Measurements from ENCODE around the gene USP6.
"Not testable (repeated sequence)": the region's sequence is repeated elsewhere in the genome, so short reads cannot be mapped to it uniquely, and the experiment has no call there.

USP6 gene

GRCh38 chr17:5115673-5116651 is at the start of gene USP6:
TSS of gene USP6 (plus strand) at chr17:5116032. CDS start at chr17:5130368, 14,336 bp downstream.
- in situ Hi-C loops (cut with HindIII; ENCODE audit: low pct_ligation_motif_present, low sequenced_read_pairs): no loop called here
- Histone ChIP-seq H3K4me3 (ENCODE audit: low read depth, low read length) (no peak within 1 kb of the TSS), H3K27ac (no peak within 1 kb of the TSS), H3K27me3 (replicated peaks) (peaks cover 13% of the 10 kb centered on the region), H3K36me3 (replicated peaks) (no peaks in the 10 kb centered on the region)
- no peak for TF ChIP-seq CTCF (IDR thresholded peaks at IDR 0.05; ENCODE audit: low read depth, low read length, missing control alignments)
- no peak for DNase-seq

GRCh38 chr17:5068236-5068635 is 47.6 kb upstream of the USP6 start:
- H3K4me3 ChIP-seq (ENCODE audit: low read depth, low read length): no peak overlapping the region
- in situ Hi-C loops (cut with HindIII; ENCODE audit: low pct_ligation_motif_present, low sequenced_read_pairs): no loop called here
- no peak for TF ChIP-seq CTCF (IDR thresholded peaks at IDR 0.05; ENCODE audit: low read depth, low read length, missing control alignments)
- H3K27ac ChIP-seq: no peak overlapping the region
- no peak for DNase-seq
- H3K27me3 ChIP-seq (replicated peaks): no peaks in the 10 kb centered on the region
- no peaks in the 10 kb centered on the region for H3K36me3 ChIP-seq (replicated peaks)

GRCh38 chr17:5069724-5070123 is 46.1 kb upstream of the USP6 start:
- no peak overlapping the region for H3K27ac ChIP-seq
- in situ Hi-C loops (cut with HindIII; ENCODE audit: low pct_ligation_motif_present, low sequenced_read_pairs): no loop called here
- no peak overlapping the region for H3K4me3 ChIP-seq (ENCODE audit: low read depth, low read length)
- no peaks in the 10 kb centered on the region for H3K27me3 ChIP-seq (replicated peaks)
- no peaks in the 10 kb centered on the region for H3K36me3 ChIP-seq (replicated peaks)
- no peak for DNase-seq
- no peak for TF ChIP-seq CTCF (IDR thresholded peaks at IDR 0.05; ENCODE audit: low read depth, low read length, missing control alignments)

GRCh38 chr17:5075472-5075871 is 40.4 kb upstream of the USP6 start:
- H3K27ac ChIP-seq; H3K4me3 ChIP-seq (ENCODE audit: low read depth, low read length); DNase-seq; H3K36me3 ChIP-seq (replicated peaks); in situ Hi-C loops (cut with HindIII; ENCODE audit: low pct_ligation_motif_present, low sequenced_read_pairs); H3K27me3 ChIP-seq (replicated peaks): not testable (repeated sequence)

- in situ Hi-C loops (cut with HindIII; ENCODE audit: low pct_ligation_motif_present, low sequenced_read_pairs); H3K27ac ChIP-seq; H3K27me3 ChIP-seq (replicated peaks); DNase-seq; H3K4me3 ChIP-seq (ENCODE audit: low read depth, low read length); H3K36me3 ChIP-seq (replicated peaks): not testable (repeated sequence)
Measured at GRCh38 chr17:5077275-5077674, 38.6 kb upstream of the USP6 start.

- in situ Hi-C loops (cut with HindIII; ENCODE audit: low pct_ligation_motif_present, low sequenced_read_pairs): no loop called here
- no peak overlapping the region for H3K27ac ChIP-seq
Measured at GRCh38 chr17:5077781-5078105, 38.1 kb upstream of the USP6 start.

More at GRCh38 chr17:5077781-5078105, 38.1 kb upstream of the USP6 start:
- peak overlapping the region; percentile 68 for H3K4me3 ChIP-seq (ENCODE audit: low read depth, low read length)
- TF ChIP-seq CTCF (IDR thresholded peaks at IDR 0.05; ENCODE audit: low read depth, low read length, missing control alignments): no peak
- no peaks in the 10 kb centered on the region for H3K27me3 ChIP-seq (replicated peaks)
- H3K36me3 ChIP-seq (replicated peaks): no peaks in the 10 kb centered on the region
- DNase-seq: no peak

Data from brain microvascular endothelial cell (primary cell).